Measurements from ENCODE around the gene CEP135. TPM values are rescaled to one million over a fixed set of nuclear protein-coding genes. Genes with fewer than 3 reads are reported as not detected.

CEP135 gene
- total and polyA plus RNA-seq, 8 donors = 1.3 to 4.3 (median 1.9) TPM

DNA sequence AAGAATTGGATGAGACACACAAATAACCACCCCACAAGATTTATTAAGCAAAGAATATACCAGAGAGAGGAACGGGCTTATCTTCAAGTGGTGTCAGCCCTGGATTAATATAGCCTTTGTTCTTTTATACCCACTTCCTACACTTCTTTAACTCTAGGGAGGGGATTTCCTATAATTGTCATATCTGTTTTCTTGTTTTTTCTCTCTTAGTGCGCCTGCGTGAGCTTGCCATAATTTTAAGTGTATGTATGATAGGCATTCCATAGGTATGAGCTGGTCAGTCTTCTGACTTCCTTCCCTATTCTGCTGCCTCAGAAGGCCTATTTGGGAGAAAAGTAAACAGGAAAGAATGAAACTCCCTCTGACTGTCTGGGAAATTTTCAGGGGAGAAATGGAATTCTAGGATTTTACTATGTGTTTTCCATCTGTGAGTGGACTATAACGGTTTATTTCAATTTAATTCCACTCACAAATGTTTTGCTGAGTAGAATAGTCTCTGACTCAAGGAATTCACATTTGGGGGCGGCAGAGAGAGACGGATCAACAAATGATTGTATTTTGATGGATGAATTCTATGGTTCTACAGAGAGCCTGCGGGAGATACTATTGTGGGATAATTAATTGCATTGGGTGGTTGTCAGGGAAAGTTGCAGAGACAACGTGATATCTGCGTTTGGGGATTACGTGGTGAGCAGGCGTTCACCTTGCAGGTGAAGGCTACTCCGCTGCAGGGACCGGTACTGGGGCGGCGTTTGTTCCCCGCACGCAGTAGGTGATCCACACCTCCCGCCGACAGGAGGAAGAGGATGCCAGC lies 626 bp upstream of the CEP135 start:
- ATAC-seq (peak in 2 of 4 donors; percentile 4 to 7), DNase-seq (no peak), FAIRE-seq (no peak)
- TF ChIP-seq, protein P1, sequence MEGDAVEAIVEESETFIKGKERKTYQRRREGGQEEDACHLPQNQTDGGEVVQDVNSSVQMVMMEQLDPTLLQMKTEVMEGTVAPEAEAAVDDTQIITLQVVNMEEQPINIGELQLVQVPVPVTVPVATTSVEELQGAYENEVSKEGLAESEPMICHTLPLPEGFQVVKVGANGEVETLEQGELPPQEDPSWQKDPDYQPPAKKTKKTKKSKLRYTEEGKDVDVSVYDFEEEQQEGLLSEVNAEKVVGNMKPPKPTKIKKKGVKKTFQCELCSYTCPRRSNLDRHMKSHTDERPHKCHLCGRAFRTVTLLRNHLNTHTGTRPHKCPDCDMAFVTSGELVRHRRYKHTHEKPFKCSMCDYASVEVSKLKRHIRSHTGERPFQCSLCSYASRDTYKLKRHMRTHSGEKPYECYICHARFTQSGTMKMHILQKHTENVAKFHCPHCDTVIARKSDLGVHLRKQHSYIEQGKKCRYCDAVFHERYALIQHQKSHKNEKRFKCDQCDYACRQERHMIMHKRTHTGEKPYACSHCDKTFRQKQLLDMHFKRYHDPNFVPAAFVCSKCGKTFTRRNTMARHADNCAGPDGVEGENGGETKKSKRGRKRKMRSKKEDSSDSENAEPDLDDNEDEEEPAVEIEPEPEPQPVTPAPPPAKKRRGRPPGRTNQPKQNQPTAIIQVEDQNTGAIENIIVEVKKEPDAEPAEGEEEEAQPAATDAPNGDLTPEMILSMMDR (IDR thresholded peaks at IDR 0.05) = no peak
- Histone ChIP-seq H3K9me3 (no peaks in the 10 kb centered on the region), H3K27ac (peak overlapping the region in 3 of 4 donors; percentile 87 to 94 (median 92)), H3K4me3 (peak overlapping the region; percentile 75 to 86 (median 80)), H3K4me1 (peaks cover 0 to 12% (median 0%) of the 10 kb centered on the region in 3 donors), H3K36me3 (no peaks in the 10 kb centered on the region), H3K27me3 (no peaks in the 10 kb centered on the region)
- intact Hi-C loops (cut with DNase I) = loop anchor here in 1 of 3 donors (5.0 kb wide), 1 partner anchor 354 kb away; no protein-coding TSS in a partner anchor
- WGBS, 2 donors = 3% methylated on average over 19 of the region's 19 CpGs

DNA sequence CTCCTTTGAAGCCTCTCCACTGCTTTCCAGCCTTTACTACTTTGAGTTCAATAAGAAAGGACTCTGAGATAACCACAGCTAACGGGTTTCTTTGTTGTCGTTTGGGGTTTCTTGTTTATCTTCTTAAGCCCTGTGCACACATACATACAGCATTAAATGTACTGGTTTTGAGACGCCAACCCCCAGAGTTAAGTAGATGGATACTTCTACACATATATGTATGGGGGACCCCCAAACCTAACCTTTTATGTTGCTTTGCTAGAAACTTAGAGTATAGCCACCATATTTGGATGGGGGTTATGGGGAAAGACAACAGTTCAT lies 697 bp downstream of the CEP135 start:
- H3K4me1 ChIP-seq = peaks cover 0 to 12% (median 0%) of the 10 kb centered on the region in 3 donors
- H3K4me3 ChIP-seq = peak overlapping the region; percentile 75 to 86 (median 80)
- no peaks in the 10 kb centered on the region for H3K9me3 ChIP-seq
- intact Hi-C loops (cut with DNase I) = loop anchor here in 1 of 3 donors (5.0 kb wide), 1 partner anchor 353 kb away; no protein-coding TSS in a partner anchor
- no peak for ATAC-seq
- no peaks in the 10 kb centered on the region for H3K36me3 ChIP-seq
- WGBS, 2 donors = 3 to 6% methylated on average over 3 of the region's 3 CpGs
- no peak for FAIRE-seq
- TF ChIP-seq, protein P1 (IDR thresholded peaks at IDR 0.05) = no peak
- no peaks in the 10 kb centered on the region for H3K27me3 ChIP-seq
- H3K27ac ChIP-seq = peak overlapping the region; percentile 78 to 94 (median 90)
- DNase-seq = no peak

DNA sequence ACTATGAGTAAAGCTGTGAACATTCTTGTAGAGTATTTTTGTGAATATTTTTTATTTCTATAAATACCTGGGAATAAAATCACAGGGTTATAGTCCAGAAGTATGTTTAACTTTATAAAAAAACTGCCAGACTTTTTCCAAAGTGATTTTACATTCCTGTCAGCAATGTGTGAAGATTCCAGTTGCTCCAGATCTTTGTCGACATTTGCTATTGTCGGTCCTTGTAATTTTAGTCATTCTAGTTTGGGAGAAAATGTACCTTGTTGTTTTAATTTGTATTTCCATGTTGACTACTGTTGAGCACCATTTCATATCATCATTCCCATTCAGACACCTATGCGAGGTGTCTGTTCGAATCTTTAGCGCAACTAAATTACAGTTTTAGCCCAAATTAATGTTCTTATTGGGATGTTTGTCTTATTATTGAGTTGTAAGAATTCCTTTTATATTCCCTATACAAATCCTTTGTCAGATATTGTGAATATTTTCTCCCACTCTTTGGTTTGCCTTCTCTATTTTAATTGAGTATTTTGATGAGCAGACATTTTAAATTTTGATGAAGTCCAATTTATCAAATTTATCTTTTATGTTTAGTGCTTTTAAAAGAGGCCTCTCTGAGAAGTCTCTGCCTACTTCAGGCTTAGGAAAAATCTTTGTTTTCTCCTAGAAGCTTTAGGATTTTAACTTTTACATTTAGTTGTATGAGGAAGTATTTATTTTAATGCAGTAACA lies 2.6 kb downstream of the CEP135 start:
- no peaks in the 10 kb centered on the region for H3K27me3 ChIP-seq
- 94 to 97% methylated on average over 5 of the region's 5 CpGs for whole genome bisulfite sequencing, 2 donors
- ATAC-seq (no peak), FAIRE-seq (no peak), DNase-seq (no peak)
- TF ChIP-seq, protein P1 (IDR thresholded peaks at IDR 0.05) = no peak
- no peak overlapping the region for H3K27ac ChIP-seq
- H3K36me3 ChIP-seq = no peaks in the 10 kb centered on the region
- H3K9me3 ChIP-seq = no peaks in the 10 kb centered on the region
- intact Hi-C loops (cut with DNase I) = no loop called here
- no peak overlapping the region for H3K4me3 ChIP-seq
- peaks cover 0 to 12% (median 0%) of the 10 kb centered on the region in 3 donors for H3K4me1 ChIP-seq

DNA sequence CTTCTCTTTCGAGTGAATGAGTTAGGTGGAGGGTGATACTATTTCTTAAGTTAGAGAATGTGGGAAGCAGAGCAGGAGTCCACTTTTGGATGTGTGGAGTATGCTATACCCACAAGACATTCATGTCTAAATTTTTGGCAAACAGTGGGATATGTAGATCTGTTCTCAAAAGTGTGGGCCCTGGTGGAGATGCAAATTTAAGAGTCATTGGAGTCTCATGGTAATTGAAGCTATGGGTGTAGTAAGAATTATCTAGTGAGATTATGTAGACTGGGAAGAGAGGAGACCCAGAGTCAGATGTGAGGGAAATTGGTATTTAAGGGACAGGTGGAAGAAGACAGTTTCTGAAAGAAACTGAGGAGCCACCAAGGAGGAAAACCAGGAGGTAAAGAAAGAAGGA lies 7.0 kb downstream of the CEP135 start:
- H3K9me3 ChIP-seq = no peaks in the 10 kb centered on the region
- peaks cover 0 to 8% (median 0%) of the 10 kb centered on the region in 3 donors for H3K36me3 ChIP-seq
- no peak overlapping the region for H3K4me3 ChIP-seq
- WGBS, 2 donors = 87 to 97% methylated on average over 1 of the region's 1 CpG
- intact Hi-C loops (cut with DNase I) = no loop called here
- DNase-seq (no peak), ATAC-seq (no peak), FAIRE-seq (no peak)
- no peaks in the 10 kb centered on the region for H3K27me3 ChIP-seq
- TF ChIP-seq, protein P1 (IDR thresholded peaks at IDR 0.05) = no peak
- no peaks in the 10 kb centered on the region for H3K4me1 ChIP-seq
- no peak overlapping the region for H3K27ac ChIP-seq
